GM19023 (cell line): ENCODE data around the gene UBE2E2.

Experiments
- ATAC-seq: cut with Tn5 transposase; IDR thresholded peaks from one replicate; pipeline ENCODE4 v1.9.1; 2021; ENCODE audit warnings: mild to moderate bottlenecking, moderate library complexity; ENCODE audit not compliant: unreplicated experiment

The UBE2E2 gene

GRCh38 chr3:23272820-23273219 is 69.7 kb downstream of the UBE2E2 start:
- ATAC-seq: no peak

- ATAC-seq: no peak
Measured at GRCh38 chr3:23275061-23275460, 71.9 kb downstream of the UBE2E2 start.

- no peak for ATAC-seq
Measured at GRCh38 chr3:23275814-23276213, 72.7 kb downstream of the UBE2E2 start.

GRCh38 chr3:23276913-23277658 is 74.0 kb downstream of the UBE2E2 start:
- ATAC-seq: no peak

- no peak for ATAC-seq
Measured at GRCh38 chr3:23277688-23278087, 74.6 kb downstream of the UBE2E2 start.

GRCh38 chr3:23283625-23284024 is 80.5 kb downstream of the UBE2E2 start:
- ATAC-seq: no peak

GRCh38 chr3:23288286-23288685 is 85.2 kb downstream of the UBE2E2 start:
- no peak for ATAC-seq

GRCh38 chr3:23288715-23289114 is 85.6 kb downstream of the UBE2E2 start:
- no peak for ATAC-seq

- ATAC-seq: no peak
Measured at GRCh38 chr3:23292432-23292831, 89.3 kb downstream of the UBE2E2 start.

GRCh38 chr3:23294770-23295387 is 91.8 kb downstream of the UBE2E2 start:
- no peak for ATAC-seq

- ATAC-seq: no peak
Measured at GRCh38 chr3:23301819-23302218, 98.7 kb downstream of the UBE2E2 start.

GRCh38 chr3:23302271-23302670 is 99.1 kb downstream of the UBE2E2 start:
- no peak for ATAC-seq

- no peak for ATAC-seq
Measured at GRCh38 chr3:23303601-23304217, 100.6 kb downstream of the UBE2E2 start.

GRCh38 chr3:23304424-23304823 is 101.3 kb downstream of the UBE2E2 start:
- ATAC-seq: no peak

GRCh38 chr3:23308986-23309625 is 106.0 kb downstream of the UBE2E2 start:
- no peak for ATAC-seq

- ATAC-seq: no peak
Measured at GRCh38 chr3:23312866-23313265, 109.7 kb downstream of the UBE2E2 start.

GRCh38 chr3:23314981-23315762 is 112.0 kb downstream of the UBE2E2 start:
- ATAC-seq: no peak

- no peak for ATAC-seq
Measured at GRCh38 chr3:23316924-23317323, 113.8 kb downstream of the UBE2E2 start.

GRCh38 chr3:23319366-23320312 is 116.5 kb downstream of the UBE2E2 start:
- no peak for ATAC-seq
